Fibroblast of lung (primary cell): ENCODE measurements around the gene PGAM1. TPM values are rescaled to one million over a fixed set of nuclear protein-coding genes. Genes with fewer than 3 reads are reported as not detected.

Experiments
- DNase-seq, 2 donors: peaks; one replicate each; pipeline versions ENCODE4 v3.0.0 to v3.0.0-alpha.2; 2010; ENCODE audit warnings: low read depth in 2 of 2
- H2AFZ ChIP-seq: 2 replicates; pipeline ENCODE4 v1.5.1; 2012; ENCODE audit warnings: low read length, control low read depth, inconsistent platforms
- H3K27ac ChIP-seq: 2 replicates; pipeline ENCODE4 v1.5.1; 2011; ENCODE audit warnings: low read length, control low read depth; ENCODE audit not compliant: insufficient read depth
- H3K27me3 ChIP-seq: 2 replicates; pipeline ENCODE4 v1.5.1; 2011; ENCODE audit warnings: mild to moderate bottlenecking, low read length; ENCODE audit not compliant: control insufficient read depth, insufficient read depth
- H3K36me3 ChIP-seq: 2 replicates; pipeline ENCODE4 v1.5.1; 2011; ENCODE audit warnings: low read length; ENCODE audit not compliant: control insufficient read depth, insufficient read depth
- H3K4me1 ChIP-seq: 2 replicates; pipeline ENCODE4 v1.5.1; 2011; ENCODE audit warnings: low read length; ENCODE audit not compliant: control insufficient read depth, insufficient read depth; ENCODE audit errors: extremely low read depth
- H3K4me2 ChIP-seq: 2 replicates; pipeline ENCODE4 v1.5.1; 2011; ENCODE audit warnings: low read length, control low read depth; ENCODE audit not compliant: insufficient read depth; ENCODE audit errors: extremely low read depth
- H3K4me3 ChIP-seq, 4 experiments: fragments of 200-600 bp in 1 of 4; sonication (generic) in 1 of 4; replicated peaks in 1 of 4; 2 replicates each; pipeline ENCODE4 v1.5.1; 2011 to 2016; ENCODE audit warnings: low read length in 4 of 4, low read depth in 3 of 4, mild to moderate bottlenecking in 3 of 4, control low read depth in 2 of 4, inconsistent platforms in 1 of 4, mixed read lengths in 1 of 4; ENCODE audit not compliant: insufficient read depth in 1 of 4; ENCODE audit errors: control extremely low read depth in 1 of 4
- H3K79me2 ChIP-seq: 2 replicates; pipeline ENCODE4 v1.5.1; 2012; ENCODE audit warnings: mild to moderate bottlenecking, low read length, inconsistent platforms; ENCODE audit not compliant: control insufficient read depth, insufficient read depth
- H3K9ac ChIP-seq: 2 replicates; pipeline ENCODE4 v1.5.1; 2011; ENCODE audit warnings: mild to moderate bottlenecking, low read length, control low read depth; ENCODE audit not compliant: insufficient read depth
- H3K9me3 ChIP-seq: 2 replicates; pipeline ENCODE4 v1.5.1; 2012; ENCODE audit warnings: low read depth, low read length; ENCODE audit not compliant: control insufficient read depth, insufficient read depth
- H4K20me1 ChIP-seq: 2 replicates; pipeline ENCODE4 v1.5.1; 2011; ENCODE audit warnings: low read length; ENCODE audit not compliant: control insufficient read depth, insufficient read depth; ENCODE audit errors: extremely low read depth
- CTCF ChIP-seq, 2 donors: IDR thresholded peaks in 1 of 2; conservative IDR thresholded peaks in 1 of 2; 1 replicate in 1 of 2; 2 replicates in 1 of 2; pipeline ENCODE4 v1.5.1; 2011 to 2012; ENCODE audit warnings: low read length in 2 of 2, control low read depth in 1 of 2, inconsistent platforms in 1 of 2, low read depth in 1 of 2, mild to moderate bottlenecking in 1 of 2
- EZH2 ChIP-seq: IDR thresholded peaks from 2 replicates; pipeline ENCODE4 v1.5.1; 2012; ENCODE audit warnings: low read length, control low read depth, mild to moderate bottlenecking; ENCODE audit errors: missing control alignments
- polyA plus RNA-seq, 2 donors: library from polyadenylated mRNA; depleted of rRNA in 1 of 2; stranded (reverse) in 1 of 2; unstranded in 1 of 2; fragments of >200 nt; gene quantifications; 2 replicates each; pipeline ENCODE4 v1.2.1, GENCODE V29; 2011 to 2012; ENCODE audit warnings: missing spikeins in 1 of 2
- total RNA-seq: library from RNA; depleted of rRNA; stranded (reverse); fragments of >200 nt; gene quantifications from 2 replicates; pipeline ENCODE4 v1.2.1, GENCODE V29; 2014

PGAM1 gene
- total and polyA plus RNA-seq, 2 donors (not counting 1 experiment from before 2014, with no cell fraction given) = 209 to 498 TPM

- H3K4me2 ChIP-seq = no peak overlapping the region
- H3K4me3 ChIP-seq = no peak overlapping the region
- no peak overlapping the region for H3K27ac ChIP-seq
- no peak overlapping the region for H2AFZ ChIP-seq
- DNase-seq = no peak
- H3K9me3 ChIP-seq = no peaks in the 10 kb centered on the region
- no peaks in the 10 kb centered on the region for H3K27me3 ChIP-seq
- peaks cover 36% of the 10 kb centered on the region for H3K36me3 ChIP-seq
- no peaks in the 10 kb centered on the region for H3K4me1 ChIP-seq
- H4K20me1 ChIP-seq = no peaks in the 10 kb centered on the region
- TF ChIP-seq EZH2 = no peak
- H3K79me2 ChIP-seq = peaks cover 20% of the 10 kb centered on the region
- H3K9ac ChIP-seq = no peak overlapping the region
Observed at GRCh38 chr10:97456686-97457065, 30.7 kb downstream of the PGAM1 start.

- no peak for DNase-seq
- peaks cover 2% of the 10 kb centered on the region for H3K4me1 ChIP-seq
- H3K27ac ChIP-seq = no peak overlapping the region
- H3K4me2 ChIP-seq = no peak overlapping the region
- TF ChIP-seq EZH2 (no peak), CTCF (conservative IDR thresholded peaks at IDR 0.05 in 1 of 2, IDR thresholded peaks at IDR 0.05 in 1 of 2; ENCODE audit: low read depth in 1 of 2, low read length in 2 of 2) (no peak)
- no peaks in the 10 kb centered on the region for H4K20me1 ChIP-seq
- peaks cover 2% of the 10 kb centered on the region for H3K79me2 ChIP-seq
- H3K36me3 ChIP-seq = peaks cover 42% of the 10 kb centered on the region
- no peak overlapping the region for H3K9ac ChIP-seq
- no peak overlapping the region for H2AFZ ChIP-seq
- no peaks in the 10 kb centered on the region for H3K27me3 ChIP-seq
- no peaks in the 10 kb centered on the region for H3K9me3 ChIP-seq
- no peak overlapping the region for H3K4me3 ChIP-seq
Observed at GRCh38 chr10:97459111-97459510, 33.1 kb downstream of the PGAM1 start.

GRCh38 chr10:97459933-97460332, 33.9 kb downstream of the PGAM1 start:
- H3K36me3 ChIP-seq = peaks cover 42% of the 10 kb centered on the region

More at GRCh38 chr10:97459933-97460332, 33.9 kb downstream of the PGAM1 start:
- H3K27me3 ChIP-seq = no peaks in the 10 kb centered on the region
- no peak overlapping the region for H2AFZ ChIP-seq
- TF ChIP-seq EZH2 (no peak), CTCF (conservative IDR thresholded peaks at IDR 0.05 in 1 of 2, IDR thresholded peaks at IDR 0.05 in 1 of 2; ENCODE audit: low read depth in 1 of 2, low read length in 2 of 2) (no peak)
- no peak for DNase-seq
- no peak overlapping the region for H3K9ac ChIP-seq
- H3K4me3 ChIP-seq = no peak overlapping the region
- no peak overlapping the region for H3K27ac ChIP-seq
- no peaks in the 10 kb centered on the region for H3K9me3 ChIP-seq
- no peaks in the 10 kb centered on the region for H4K20me1 ChIP-seq
- H3K79me2 ChIP-seq = peaks cover 2% of the 10 kb centered on the region
- H3K4me2 ChIP-seq = no peak overlapping the region
- peaks cover 2% of the 10 kb centered on the region for H3K4me1 ChIP-seq
